Measurements from ENCODE around the gene WDR37.

The WDR37 gene

GRCh38 chr10:1040133-1040532 is 16.1 kb upstream of the WDR37 start:
- no peak overlapping the region for H3K4me3 ChIP-seq (replicated peaks in 1 of 2; ENCODE audit: low read depth in 2 of 2, low read length in 2 of 2)
- DNase-seq (ENCODE audit: low read depth in 2 of 2) = no peak
- no peak for TF ChIP-seq CTCF (IDR thresholded peaks at IDR 0.05; ENCODE audit: low read depth, low read length)

GRCh38 chr10:1041514-1041913 is 14.7 kb upstream of the WDR37 start:
- no peak for DNase-seq (ENCODE audit: low read depth in 2 of 2)
- no peak overlapping the region for H3K4me3 ChIP-seq (replicated peaks in 1 of 2; ENCODE audit: low read depth in 2 of 2, low read length in 2 of 2)
- TF ChIP-seq CTCF (IDR thresholded peaks at IDR 0.05; ENCODE audit: low read depth, low read length) = no peak

- H3K4me3 ChIP-seq (replicated peaks in 1 of 2; ENCODE audit: low read depth in 2 of 2, low read length in 2 of 2) = no peak overlapping the region
- DNase-seq (ENCODE audit: low read depth in 2 of 2) = no peak
- no peak for TF ChIP-seq CTCF (IDR thresholded peaks at IDR 0.05; ENCODE audit: low read depth, low read length)
Observed at GRCh38 chr10:1043532-1043995, 12.6 kb upstream of the WDR37 start.

- no peak for DNase-seq (ENCODE audit: low read depth in 2 of 2)
- H3K4me3 ChIP-seq (replicated peaks in 1 of 2; ENCODE audit: low read depth in 2 of 2, low read length in 2 of 2) = no peak overlapping the region
- TF ChIP-seq CTCF (IDR thresholded peaks at IDR 0.05; ENCODE audit: low read depth, low read length) = no peak
Observed at GRCh38 chr10:1044146-1044545, 12.0 kb upstream of the WDR37 start.

GRCh38 chr10:1044964-1045363 is 11.2 kb upstream of the WDR37 start:
- H3K4me3 ChIP-seq (replicated peaks in 1 of 2; ENCODE audit: low read depth in 2 of 2, low read length in 2 of 2) = no peak overlapping the region
- TF ChIP-seq CTCF (IDR thresholded peaks at IDR 0.05; ENCODE audit: low read depth, low read length) = no peak
- DNase-seq (ENCODE audit: low read depth in 2 of 2) = no peak

GRCh38 chr10:1045415-1045814 is 10.8 kb upstream of the WDR37 start:
- no peak for TF ChIP-seq CTCF (IDR thresholded peaks at IDR 0.05; ENCODE audit: low read depth, low read length)
- H3K4me3 ChIP-seq (replicated peaks in 1 of 2; ENCODE audit: low read depth in 2 of 2, low read length in 2 of 2) = peak overlapping the region in 1 of 2 donors; percentile 26
- DNase-seq (ENCODE audit: low read depth in 2 of 2) = no peak

GRCh38 chr10:1047937-1048336 is 8.2 kb upstream of the WDR37 start:
- H3K4me3 ChIP-seq (replicated peaks in 1 of 2; ENCODE audit: low read depth in 2 of 2, low read length in 2 of 2) = peak overlapping the region; percentile 76 to 81
- TF ChIP-seq CTCF (IDR thresholded peaks at IDR 0.05; ENCODE audit: low read depth, low read length) = no peak
- DNase-seq (ENCODE audit: low read depth in 2 of 2) = no peak
